SK-N-MC (cell line): Measurements from ENCODE around the gene NTNG1.

ENCODE experiments used
- DNase-seq: peaks from one replicate; pipeline ENCODE4 v3.0.0-alpha.2; 2011; ENCODE audit warnings: low read depth, low spot score
- H3K27ac ChIP-seq: fragments of 200-600 bp; sonication (generic); 2 replicates; pipeline ENCODE4 v1.5.1; 2016; ENCODE audit warnings: mixed run types
- H3K36me3 ChIP-seq: fragments of 200-600 bp; sonication (generic); 2 replicates; pipeline ENCODE4 v1.6.1; 2017; ENCODE audit warnings: antibody characterized with exemption, low read length, mixed read lengths; ENCODE audit not compliant: insufficient read depth
- H3K4me3 ChIP-seq: fragments of 200-600 bp; sonication (generic); 2 replicates; pipeline ENCODE4 v1.5.1; 2016
- H3K9ac ChIP-seq: fragments of 200-600 bp; sonication (generic); 2 replicates; pipeline ENCODE4 v1.8.0; 2017; ENCODE audit warnings: mixed run types, mixed read lengths; ENCODE audit not compliant: insufficient read length
- H3K9me3 ChIP-seq: fragments of 200-600 bp; sonication (generic); 2 replicates; pipeline ENCODE4 v1.6.1; 2017; ENCODE audit warnings: low read depth, mild to moderate bottlenecking, antibody characterized with exemption, low read length, moderate library complexity, mixed read lengths
- EZH2 ChIP-seq: fragments of 200-600 bp; sonication (generic); IDR thresholded peaks from one replicate; pipeline ENCODE4 v1.6.1; 2017; ENCODE audit warnings: antibody characterized with exemption
- FOXP2 ChIP-seq: optimal IDR thresholded peaks from 2 replicates; pipeline ENCODE3; 2011; ENCODE audit warnings: mild to moderate bottlenecking, moderate library complexity; ENCODE audit not compliant: insufficient read depth; ENCODE audit errors: extremely low read length, control extremely low read depth
- POLR2AphosphoS5 ChIP-seq: IDR thresholded peaks from 2 replicates; pipeline ENCODE4 v1.6.1; 2012; ENCODE audit warnings: mild to moderate bottlenecking, low read depth, low read length, borderline replicate concordance

Gene NTNG1

GRCh38 chr1:107464827-107465226 is 324.0 kb downstream of the NTNG1 start:
- H3K27ac ChIP-seq: no peak overlapping the region
- H3K36me3 ChIP-seq: no peaks in the 10 kb centered on the region
- TF ChIP-seq EZH2 (no peak), POLR2AphosphoS5 (no peak), FOXP2 (no peak)
- H3K9ac ChIP-seq: no peak overlapping the region
- H3K4me3 ChIP-seq: no peak overlapping the region
- no peak for DNase-seq
- H3K9me3 ChIP-seq: no peaks in the 10 kb centered on the region

GRCh38 chr1:107467286-107467685 is 326.4 kb downstream of the NTNG1 start:
- Histone ChIP-seq H3K36me3 (no peaks in the 10 kb centered on the region), H3K9me3 (no peaks in the 10 kb centered on the region), H3K9ac (no peak overlapping the region), H3K27ac (no peak overlapping the region), H3K4me3 (no peak overlapping the region)
- TF ChIP-seq EZH2 (no peak), POLR2AphosphoS5 (no peak), FOXP2 (no peak)
- no peak for DNase-seq

DNA sequence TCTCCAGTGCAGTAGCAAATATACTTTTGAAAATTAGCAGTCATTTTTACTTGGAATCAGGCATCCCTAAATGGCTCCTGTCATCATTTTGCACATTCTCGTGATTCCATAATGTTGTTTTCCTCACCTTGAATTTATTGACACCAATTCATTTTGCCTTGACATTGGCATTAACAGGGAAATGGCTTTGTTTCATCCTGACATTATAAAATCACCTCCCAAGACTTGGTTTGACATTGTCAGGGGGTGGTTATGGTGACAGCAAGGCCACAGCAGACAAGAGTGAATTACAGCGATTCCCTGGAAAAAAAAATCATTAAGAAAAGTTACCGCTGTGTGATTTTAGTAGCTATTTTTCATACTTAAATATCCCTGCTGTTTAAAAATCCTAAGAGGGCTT is 327.0 kb downstream of the NTNG1 start:
- Histone ChIP-seq H3K36me3 (no peaks in the 10 kb centered on the region), H3K27ac (no peak overlapping the region), H3K9me3 (no peaks in the 10 kb centered on the region), H3K9ac (no peak overlapping the region), H3K4me3 (no peak overlapping the region)
- DNase-seq: no peak
- no peak for TF ChIP-seq EZH2
- TF ChIP-seq POLR2AphosphoS5: no peak
- no peak for TF ChIP-seq FOXP2

- DNase-seq: no peak
- Histone ChIP-seq H3K9ac (no peak overlapping the region), H3K4me3 (no peak overlapping the region), H3K27ac (no peak overlapping the region), H3K9me3 (no peaks in the 10 kb centered on the region), H3K36me3 (no peaks in the 10 kb centered on the region)
- TF ChIP-seq POLR2AphosphoS5: no peak
Measured at GRCh38 chr1:107473065-107473464, 332.2 kb downstream of the NTNG1 start.

GRCh38 chr1:107474877-107475612 is 334.2 kb downstream of the NTNG1 start:
- TF ChIP-seq POLR2AphosphoS5 (no peak), EZH2 (no peak), FOXP2 (no peak)
- H3K4me3 ChIP-seq: no peak overlapping the region
- no peaks in the 10 kb centered on the region for H3K36me3 ChIP-seq
- H3K9me3 ChIP-seq: no peaks in the 10 kb centered on the region
- no peak overlapping the region for H3K27ac ChIP-seq
- H3K9ac ChIP-seq: no peak overlapping the region
- no peak for DNase-seq

DNA sequence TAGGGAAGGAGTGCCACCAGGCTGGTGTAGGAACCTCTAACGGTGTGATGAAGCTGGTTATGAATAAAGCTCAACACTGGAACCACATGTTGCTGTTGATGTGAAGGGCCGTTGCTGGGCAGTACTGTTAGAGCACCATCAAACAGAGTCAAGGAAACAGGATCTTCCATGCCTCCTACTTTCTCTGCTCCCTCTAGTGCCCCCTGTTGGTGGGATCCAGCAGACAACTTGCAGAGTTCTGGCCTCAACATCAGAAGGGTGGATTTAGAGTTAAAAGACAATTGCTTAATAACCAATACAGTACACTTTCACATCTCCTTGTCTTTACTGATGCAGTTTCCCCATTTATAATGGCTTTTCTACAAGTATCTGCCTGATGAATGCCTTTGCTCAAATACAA is 336.4 kb downstream of the NTNG1 start:
- Histone ChIP-seq H3K9ac (no peak overlapping the region), H3K27ac (no peak overlapping the region), H3K36me3 (no peaks in the 10 kb centered on the region), H3K9me3 (no peaks in the 10 kb centered on the region), H3K4me3 (no peak overlapping the region)
- TF ChIP-seq EZH2 (no peak), FOXP2 (no peak), POLR2AphosphoS5 (no peak)
- DNase-seq: no peak

GRCh38 chr1:107479865-107480350 is 339.1 kb downstream of the NTNG1 start:
- H3K9me3 ChIP-seq: no peaks in the 10 kb centered on the region
- H3K27ac ChIP-seq: no peak overlapping the region
- TF ChIP-seq EZH2 (no peak), POLR2AphosphoS5 (no peak)
- no peak for DNase-seq
- no peaks in the 10 kb centered on the region for H3K36me3 ChIP-seq
- no peak overlapping the region for H3K9ac ChIP-seq
- no peak overlapping the region for H3K4me3 ChIP-seq

- TF ChIP-seq EZH2 (no peak), POLR2AphosphoS5 (no peak)
- H3K36me3 ChIP-seq: no peaks in the 10 kb centered on the region
- no peaks in the 10 kb centered on the region for H3K9me3 ChIP-seq
- H3K4me3 ChIP-seq: no peak overlapping the region
- H3K9ac ChIP-seq: no peak overlapping the region
- no peak overlapping the region for H3K27ac ChIP-seq
- DNase-seq: no peak
Measured at GRCh38 chr1:107480548-107481415, 339.9 kb downstream of the NTNG1 start.

GRCh38 chr1:107481756-107482384 is 341.0 kb downstream of the NTNG1 start:
- no peak for DNase-seq
- H3K4me3 ChIP-seq: no peak overlapping the region
- H3K36me3 ChIP-seq: no peaks in the 10 kb centered on the region
- TF ChIP-seq POLR2AphosphoS5: no peak
- no peak for TF ChIP-seq FOXP2
- TF ChIP-seq EZH2: no peak
- H3K9ac ChIP-seq: no peak overlapping the region
- no peak overlapping the region for H3K27ac ChIP-seq
- H3K9me3 ChIP-seq: no peaks in the 10 kb centered on the region
